Measurements from ENCODE around the gene MAFF.

DNA sequence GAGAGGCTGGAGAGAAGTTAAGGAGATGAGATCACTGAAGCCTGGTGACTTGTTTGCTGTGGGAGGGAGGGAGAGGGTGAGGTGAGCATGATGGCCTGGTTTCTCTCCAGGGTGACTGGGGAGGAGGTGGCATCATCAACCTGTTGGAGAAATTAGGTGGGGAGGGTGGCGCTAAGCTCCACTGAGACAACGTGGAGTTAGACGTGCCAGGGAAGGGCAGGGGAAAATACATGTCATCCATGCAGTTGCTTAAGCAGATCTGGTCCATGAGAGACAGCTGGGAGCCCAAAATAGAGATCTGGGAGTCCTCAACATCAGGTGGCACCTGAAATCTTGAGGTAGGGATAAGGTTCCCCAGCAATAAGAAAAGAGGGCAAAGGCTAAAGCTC lies 9.3 kb upstream of the MAFF start:
- TF ChIP-seq, protein P1, sequence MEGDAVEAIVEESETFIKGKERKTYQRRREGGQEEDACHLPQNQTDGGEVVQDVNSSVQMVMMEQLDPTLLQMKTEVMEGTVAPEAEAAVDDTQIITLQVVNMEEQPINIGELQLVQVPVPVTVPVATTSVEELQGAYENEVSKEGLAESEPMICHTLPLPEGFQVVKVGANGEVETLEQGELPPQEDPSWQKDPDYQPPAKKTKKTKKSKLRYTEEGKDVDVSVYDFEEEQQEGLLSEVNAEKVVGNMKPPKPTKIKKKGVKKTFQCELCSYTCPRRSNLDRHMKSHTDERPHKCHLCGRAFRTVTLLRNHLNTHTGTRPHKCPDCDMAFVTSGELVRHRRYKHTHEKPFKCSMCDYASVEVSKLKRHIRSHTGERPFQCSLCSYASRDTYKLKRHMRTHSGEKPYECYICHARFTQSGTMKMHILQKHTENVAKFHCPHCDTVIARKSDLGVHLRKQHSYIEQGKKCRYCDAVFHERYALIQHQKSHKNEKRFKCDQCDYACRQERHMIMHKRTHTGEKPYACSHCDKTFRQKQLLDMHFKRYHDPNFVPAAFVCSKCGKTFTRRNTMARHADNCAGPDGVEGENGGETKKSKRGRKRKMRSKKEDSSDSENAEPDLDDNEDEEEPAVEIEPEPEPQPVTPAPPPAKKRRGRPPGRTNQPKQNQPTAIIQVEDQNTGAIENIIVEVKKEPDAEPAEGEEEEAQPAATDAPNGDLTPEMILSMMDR (IDR thresholded peaks at IDR 0.05 in 2 of 3, conservative IDR thresholded peaks at IDR 0.05 in 1 of 3; ENCODE audit: borderline replicate concordance in 1 of 3, insufficient read depth in 1 of 3, low read depth in 2 of 3, low read length in 2 of 3): no peak
- TF ChIP-seq ELF1 (IDR thresholded peaks at IDR 0.05; ENCODE audit: borderline replicate concordance, low read depth) (no peak), ZNF274 (IDR thresholded peaks at IDR 0.05; ENCODE audit: low read depth, low read length) (no peak), POLR2AphosphoS5 (IDR thresholded peaks at IDR 0.05; ENCODE audit: low read depth, low read length) (no peak), YY1 (IDR thresholded peaks at IDR 0.05; ENCODE audit: extremely low read depth, insufficient replicate concordance, low read depth, low read length) (no peak), POLR2A (IDR thresholded peaks at IDR 0.05; ENCODE audit: borderline replicate concordance, extremely low read depth, insufficient read depth, insufficient read length) (no peak), EZH2 (IDR thresholded peaks at IDR 0.05) (no peak), CEBPB (IDR thresholded peaks at IDR 0.05; ENCODE audit: low read depth) (no peak), JUND (IDR thresholded peaks at IDR 0.05) (no peak), SRF (IDR thresholded peaks at IDR 0.05; ENCODE audit: low read depth) (no peak)
- TF ChIP-seq, protein P2, sequence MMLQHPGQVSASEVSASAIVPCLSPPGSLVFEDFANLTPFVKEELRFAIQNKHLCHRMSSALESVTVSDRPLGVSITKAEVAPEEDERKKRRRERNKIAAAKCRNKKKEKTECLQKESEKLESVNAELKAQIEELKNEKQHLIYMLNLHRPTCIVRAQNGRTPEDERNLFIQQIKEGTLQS (IDR thresholded peaks at IDR 0.05): no peak
- TF ChIP-seq, protein P3, sequence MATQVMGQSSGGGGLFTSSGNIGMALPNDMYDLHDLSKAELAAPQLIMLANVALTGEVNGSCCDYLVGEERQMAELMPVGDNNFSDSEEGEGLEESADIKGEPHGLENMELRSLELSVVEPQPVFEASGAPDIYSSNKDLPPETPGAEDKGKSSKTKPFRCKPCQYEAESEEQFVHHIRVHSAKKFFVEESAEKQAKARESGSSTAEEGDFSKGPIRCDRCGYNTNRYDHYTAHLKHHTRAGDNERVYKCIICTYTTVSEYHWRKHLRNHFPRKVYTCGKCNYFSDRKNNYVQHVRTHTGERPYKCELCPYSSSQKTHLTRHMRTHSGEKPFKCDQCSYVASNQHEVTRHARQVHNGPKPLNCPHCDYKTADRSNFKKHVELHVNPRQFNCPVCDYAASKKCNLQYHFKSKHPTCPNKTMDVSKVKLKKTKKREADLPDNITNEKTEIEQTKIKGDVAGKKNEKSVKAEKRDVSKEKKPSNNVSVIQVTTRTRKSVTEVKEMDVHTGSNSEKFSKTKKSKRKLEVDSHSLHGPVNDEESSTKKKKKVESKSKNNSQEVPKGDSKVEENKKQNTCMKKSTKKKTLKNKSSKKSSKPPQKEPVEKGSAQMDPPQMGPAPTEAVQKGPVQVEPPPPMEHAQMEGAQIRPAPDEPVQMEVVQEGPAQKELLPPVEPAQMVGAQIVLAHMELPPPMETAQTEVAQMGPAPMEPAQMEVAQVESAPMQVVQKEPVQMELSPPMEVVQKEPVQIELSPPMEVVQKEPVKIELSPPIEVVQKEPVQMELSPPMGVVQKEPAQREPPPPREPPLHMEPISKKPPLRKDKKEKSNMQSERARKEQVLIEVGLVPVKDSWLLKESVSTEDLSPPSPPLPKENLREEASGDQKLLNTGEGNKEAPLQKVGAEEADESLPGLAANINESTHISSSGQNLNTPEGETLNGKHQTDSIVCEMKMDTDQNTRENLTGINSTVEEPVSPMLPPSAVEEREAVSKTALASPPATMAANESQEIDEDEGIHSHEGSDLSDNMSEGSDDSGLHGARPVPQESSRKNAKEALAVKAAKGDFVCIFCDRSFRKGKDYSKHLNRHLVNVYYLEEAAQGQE (IDR thresholded peaks at IDR 0.05; ENCODE audit: low read depth): no peak
- TF ChIP-seq, protein P4, sequence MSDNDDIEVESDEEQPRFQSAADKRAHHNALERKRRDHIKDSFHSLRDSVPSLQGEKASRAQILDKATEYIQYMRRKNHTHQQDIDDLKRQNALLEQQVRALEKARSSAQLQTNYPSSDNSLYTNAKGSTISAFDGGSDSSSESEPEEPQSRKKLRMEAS (IDR thresholded peaks at IDR 0.05): no peak
